HL-60 (cell line): ENCODE data around the gene STOX2.

Source experiments
- DNase-seq, 2 experiments: peaks; one replicate each; pipeline ENCODE4 v3.0.0-alpha.2; 2010 to 2020; ENCODE audit warnings: low read depth in 1 of 2, low spot score in 1 of 2
- H3K27ac ChIP-seq: fragments of 250-450 bp; sonication (Bioruptor Pico); replicated peaks from 2 replicates; pipeline ENCODE4 v1.5.1; 2020; ENCODE audit warnings: mild to moderate bottlenecking, moderate library complexity
- H3K27me3 ChIP-seq: fragments of 250-450 bp; sonication (Bioruptor Pico); 2 replicates; pipeline ENCODE4 v1.5.1; 2021; ENCODE audit warnings: mild to moderate bottlenecking, moderate library complexity; ENCODE audit not compliant: insufficient read depth, poor library complexity, severe bottlenecking
- H3K4me3 ChIP-seq: replicated peaks from 2 replicates; pipeline ENCODE4 v1.5.1; 2011; ENCODE audit warnings: mild to moderate bottlenecking, control low read depth, low read length; ENCODE audit not compliant: insufficient read depth
- GABPA ChIP-seq: IDR thresholded peaks from 2 replicates; pipeline ENCODE4 v1.6.1; 2012; ENCODE audit warnings: low read depth
- POLR2AphosphoS5 ChIP-seq: IDR thresholded peaks from 2 replicates; pipeline ENCODE4 v1.6.1; 2012; ENCODE audit warnings: low read depth
- REST ChIP-seq: IDR thresholded peaks from 2 replicates; pipeline ENCODE4 v1.6.1; 2012; ENCODE audit warnings: low read depth; ENCODE audit not compliant: insufficient replicate concordance
- SPI1 ChIP-seq: IDR thresholded peaks from 2 replicates; pipeline ENCODE4 v1.6.1; 2012; ENCODE audit warnings: low read depth, mild to moderate bottlenecking, borderline replicate concordance
- TF ChIP-seq, protein P1 (sequence below): IDR thresholded peaks from one replicate; pipeline ENCODE4 v1.5.1; 2011; ENCODE audit warnings: low read length, control low read depth, inconsistent platforms; ENCODE audit not compliant: insufficient read depth

The STOX2 gene

GRCh38 chr4:183858011-183858615 is 47.0 kb upstream of the STOX2 start:
- no peak for DNase-seq
- H3K27me3 ChIP-seq, result no peaks in the 10 kb centered on the region
- no peak for TF ChIP-seq REST
- no peak for TF ChIP-seq POLR2AphosphoS5
- H3K4me3 ChIP-seq, result no peak overlapping the region
- H3K27ac ChIP-seq, result no peak overlapping the region

GRCh38 chr4:183860119-183860518 is 45.0 kb upstream of the STOX2 start:
- Histone ChIP-seq H3K27me3 (no peaks in the 10 kb centered on the region), H3K27ac (no peak overlapping the region), H3K4me3 (no peak overlapping the region)
- no peak for TF ChIP-seq REST
- TF ChIP-seq SPI1, result no peak
- TF ChIP-seq POLR2AphosphoS5, result no peak
- TF ChIP-seq GABPA, result no peak
- TF ChIP-seq, protein P1, sequence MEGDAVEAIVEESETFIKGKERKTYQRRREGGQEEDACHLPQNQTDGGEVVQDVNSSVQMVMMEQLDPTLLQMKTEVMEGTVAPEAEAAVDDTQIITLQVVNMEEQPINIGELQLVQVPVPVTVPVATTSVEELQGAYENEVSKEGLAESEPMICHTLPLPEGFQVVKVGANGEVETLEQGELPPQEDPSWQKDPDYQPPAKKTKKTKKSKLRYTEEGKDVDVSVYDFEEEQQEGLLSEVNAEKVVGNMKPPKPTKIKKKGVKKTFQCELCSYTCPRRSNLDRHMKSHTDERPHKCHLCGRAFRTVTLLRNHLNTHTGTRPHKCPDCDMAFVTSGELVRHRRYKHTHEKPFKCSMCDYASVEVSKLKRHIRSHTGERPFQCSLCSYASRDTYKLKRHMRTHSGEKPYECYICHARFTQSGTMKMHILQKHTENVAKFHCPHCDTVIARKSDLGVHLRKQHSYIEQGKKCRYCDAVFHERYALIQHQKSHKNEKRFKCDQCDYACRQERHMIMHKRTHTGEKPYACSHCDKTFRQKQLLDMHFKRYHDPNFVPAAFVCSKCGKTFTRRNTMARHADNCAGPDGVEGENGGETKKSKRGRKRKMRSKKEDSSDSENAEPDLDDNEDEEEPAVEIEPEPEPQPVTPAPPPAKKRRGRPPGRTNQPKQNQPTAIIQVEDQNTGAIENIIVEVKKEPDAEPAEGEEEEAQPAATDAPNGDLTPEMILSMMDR, result no peak
- DNase-seq, result no peak

DNA sequence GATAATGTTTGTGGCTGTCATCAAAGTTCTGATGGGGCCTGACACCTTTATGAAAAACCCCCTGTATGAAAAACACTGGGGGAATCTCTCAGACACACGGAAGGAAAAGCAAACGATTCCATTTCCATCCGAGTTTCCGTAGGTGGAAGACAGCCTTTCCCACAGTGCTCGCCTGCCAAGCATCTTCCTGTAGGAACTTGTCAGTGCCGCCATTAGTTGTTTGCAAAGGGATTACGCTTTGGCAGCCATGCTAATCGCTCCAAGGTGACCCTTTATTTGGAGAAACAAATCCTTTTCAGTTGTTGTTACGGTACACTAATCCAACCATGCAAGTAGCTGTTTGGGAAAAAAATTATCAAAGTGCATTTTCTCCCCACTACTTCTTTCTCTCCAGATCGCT is 44.4 kb upstream of the STOX2 start:
- TF ChIP-seq SPI1, result no peak
- TF ChIP-seq, protein P1, result no peak
- TF ChIP-seq GABPA, result no peak
- no peak for TF ChIP-seq REST
- TF ChIP-seq POLR2AphosphoS5, result no peak
- no peak for DNase-seq
- H3K27me3 ChIP-seq, result peaks cover under 1% of the 10 kb centered on the region
- no peak overlapping the region for H3K4me3 ChIP-seq
- H3K27ac ChIP-seq, result no peak overlapping the region
